HG02970 (cell line): Measurements from ENCODE around the gene COLEC11.
"Not testable (repeated sequence)": the region's sequence is repeated elsewhere in the genome, so short reads cannot be mapped to it uniquely, and the experiment has no call there.

Source experiments
- ATAC-seq: cut with Tn5 transposase; IDR thresholded peaks from one replicate; pipeline ENCODE4 v1.9.1; 2021; ENCODE audit warnings: mild to moderate bottlenecking, moderate library complexity, moderate number of reproducible peaks; ENCODE audit not compliant: unreplicated experiment, low FRiP score

Gene COLEC11

DNA sequence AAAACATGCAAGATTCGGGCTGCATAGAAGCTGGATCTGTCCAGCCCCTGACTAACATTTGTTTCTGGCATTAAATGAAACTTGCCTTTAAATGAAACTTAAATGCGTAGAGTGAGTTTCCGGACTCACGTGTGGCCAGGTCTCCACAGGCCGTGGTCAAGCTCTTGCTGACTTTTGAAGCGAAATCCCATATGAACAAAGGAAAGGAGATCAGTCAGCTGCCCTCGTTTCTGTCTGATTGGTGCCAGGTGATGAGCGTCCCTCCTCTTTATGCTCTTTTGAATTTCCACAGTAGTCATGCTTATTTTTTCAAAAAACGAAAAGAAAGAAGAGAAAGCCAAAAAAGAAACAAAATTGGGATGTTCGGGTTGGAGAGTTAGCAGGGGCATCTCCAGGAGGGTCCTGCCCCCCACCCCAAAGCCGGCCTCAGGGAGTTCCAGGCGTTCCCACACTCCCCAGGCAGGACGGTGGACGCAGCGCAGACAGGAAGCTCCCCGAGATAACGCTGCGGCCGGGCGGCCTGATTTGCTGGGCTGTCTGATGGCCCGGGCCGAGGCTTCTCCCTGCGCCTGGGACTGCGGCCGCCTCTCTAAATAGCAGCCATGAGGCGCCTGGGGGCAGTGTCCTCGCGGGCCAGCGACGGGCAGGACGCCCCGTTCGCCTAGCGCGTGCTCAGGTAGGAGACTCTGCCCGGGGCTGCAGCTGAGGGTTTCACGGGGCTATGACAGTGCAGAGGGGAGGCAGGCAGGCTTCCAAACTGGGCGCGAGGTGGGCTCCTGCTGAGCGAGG, at the start of gene COLEC11:
COLEC11 (plus strand) TSS at position 620 of the 789 bp plus-strand sequence. CDS start 9,229 bp downstream, outside the sequence.
- ATAC-seq = no peak

DNA sequence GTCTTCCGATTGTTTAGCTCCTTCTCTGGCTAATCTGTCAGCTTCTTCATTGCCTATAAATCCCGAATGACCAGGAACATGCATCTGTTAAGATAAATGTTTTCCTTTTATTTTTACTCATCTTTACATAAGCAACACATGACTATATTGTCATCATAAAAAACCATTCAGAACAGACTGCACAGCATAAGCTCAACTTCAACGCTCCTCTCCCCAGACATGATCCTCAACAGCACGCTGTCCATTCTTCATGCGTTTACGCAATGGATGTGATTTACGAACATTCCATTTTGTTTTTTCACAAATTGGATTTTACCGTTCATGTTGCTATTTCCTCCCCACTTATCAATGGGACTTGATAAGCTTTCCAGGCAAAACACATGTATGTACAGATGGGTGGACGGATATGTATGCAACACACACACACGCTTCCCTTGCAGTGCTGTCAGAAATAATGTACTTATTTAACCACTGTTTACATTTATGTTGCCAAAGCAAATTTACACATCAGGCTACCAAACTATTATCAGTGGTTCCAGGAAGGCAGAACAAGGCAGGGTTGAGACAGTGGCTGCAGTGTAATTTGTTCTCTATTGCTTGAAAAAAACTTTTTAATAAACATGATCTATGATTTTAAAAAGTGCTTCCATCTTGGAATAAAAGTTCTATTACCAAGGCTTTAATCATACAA, 49.0 kb upstream of the COLEC11 start:
- no peak for ATAC-seq

DNA sequence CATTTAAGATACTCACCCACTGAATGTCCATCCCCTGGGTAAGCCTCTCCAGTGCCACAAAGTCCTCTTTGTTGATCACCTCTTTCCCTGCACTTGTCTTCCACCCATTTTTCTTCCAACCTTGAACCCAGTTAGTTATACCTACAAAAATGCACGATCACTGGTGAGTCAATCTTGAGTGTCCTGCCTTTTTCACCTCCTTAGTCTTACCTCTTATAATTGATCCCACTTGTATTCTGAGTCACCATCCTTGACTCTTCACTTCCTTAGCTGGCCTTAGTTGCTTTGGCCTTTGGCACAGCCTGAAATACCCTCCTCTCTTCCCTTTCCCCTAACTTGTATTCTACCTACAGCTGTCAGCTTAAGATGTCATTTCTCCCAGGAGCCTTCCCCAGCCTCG, 47.0 kb upstream of the COLEC11 start:
- ATAC-seq = no peak

DNA sequence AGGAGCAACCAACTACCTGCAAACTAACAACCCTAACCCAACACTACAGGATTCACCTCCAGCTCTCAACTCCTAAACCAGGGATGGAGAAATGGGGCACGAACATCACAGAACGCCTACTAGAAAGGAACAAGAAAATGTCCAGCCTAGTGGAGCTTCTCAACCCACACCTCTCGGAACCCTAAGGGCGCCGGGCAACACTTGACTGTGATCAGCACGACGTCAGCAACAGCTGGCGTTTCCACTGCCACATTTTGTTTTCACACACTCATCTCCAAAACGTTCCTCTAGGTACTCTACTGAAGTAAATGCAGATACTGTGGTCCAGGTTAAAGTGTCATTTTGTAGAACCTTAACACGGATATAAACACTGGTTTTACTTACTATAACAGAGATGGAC, 41.0 kb upstream of the COLEC11 start:
- ATAC-seq = no peak

DNA sequence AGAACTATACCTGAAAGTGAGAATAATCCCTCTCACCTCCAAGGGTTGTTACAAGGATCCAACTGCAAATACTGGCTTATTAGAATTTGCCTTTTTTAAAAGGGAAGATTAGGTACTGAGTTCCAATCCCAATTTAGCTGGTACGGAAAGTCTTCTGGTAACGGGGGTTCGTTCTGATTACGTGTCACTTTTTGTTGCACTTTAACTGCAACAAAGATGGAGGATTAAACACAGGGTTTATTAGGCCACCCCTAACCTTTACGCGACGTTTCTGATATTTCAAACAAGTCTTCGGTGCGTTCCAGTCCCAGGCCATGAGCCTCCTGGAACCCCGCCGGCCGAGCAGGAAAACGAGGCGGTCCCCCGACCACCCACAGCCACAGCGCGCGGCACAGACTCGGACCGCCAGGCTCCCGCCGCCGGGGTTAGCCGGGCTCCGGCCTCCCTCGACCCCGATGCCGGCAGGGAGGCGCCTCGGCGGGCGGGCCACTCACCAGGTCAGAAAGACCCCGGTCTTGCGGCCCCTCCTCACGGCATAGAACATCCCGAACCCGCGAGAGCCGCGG, 37.2 kb upstream of the COLEC11 start:
- ATAC-seq = peak; percentile 27

DNA sequence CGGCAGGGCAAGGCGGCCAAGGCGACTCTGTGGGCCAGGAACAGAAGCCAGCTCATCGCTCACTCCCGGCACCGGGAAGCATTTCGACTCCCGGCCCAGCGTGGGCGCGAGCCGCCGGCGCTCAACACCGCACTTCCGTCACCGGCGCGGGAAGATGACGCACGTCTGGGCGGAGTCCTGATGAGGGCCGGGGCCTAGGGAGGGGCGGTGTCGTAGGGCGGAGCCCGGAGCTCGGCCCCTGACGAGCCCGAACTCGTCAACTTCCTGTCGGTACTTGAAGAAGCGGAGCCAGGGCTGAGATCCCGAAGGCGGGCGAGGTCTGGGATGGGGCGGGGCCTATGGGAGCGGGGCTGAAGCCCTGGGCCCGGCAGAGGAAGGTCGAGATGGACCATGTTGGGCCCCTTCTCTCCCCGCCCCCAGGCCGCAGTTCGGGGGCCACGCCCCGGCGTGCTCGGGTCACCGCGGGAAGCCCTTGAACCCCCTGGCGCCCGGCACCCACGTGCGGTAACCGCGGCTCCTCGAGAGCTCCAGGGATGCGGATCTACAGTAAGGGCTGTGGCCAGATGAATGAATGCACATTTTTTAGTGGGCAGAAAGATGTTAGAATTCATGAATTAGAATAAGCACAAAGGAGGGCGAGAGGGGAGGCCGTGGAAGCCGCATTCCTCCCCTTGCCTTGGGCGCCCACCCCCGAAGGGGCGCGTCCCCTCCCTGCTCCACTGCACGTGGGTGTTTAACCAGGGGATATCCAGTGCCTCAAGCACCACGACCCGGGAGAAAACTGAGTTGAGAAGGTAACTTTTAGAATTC, 36.5 kb upstream of the COLEC11 start, which contains the start of gene RNASEH1:
RNASEH1 (minus strand) TSS at position 129 of the 810 bp plus-strand sequence; CDS start at position 56, 73 bp downstream.
- ATAC-seq = peak; percentile 98

DNA sequence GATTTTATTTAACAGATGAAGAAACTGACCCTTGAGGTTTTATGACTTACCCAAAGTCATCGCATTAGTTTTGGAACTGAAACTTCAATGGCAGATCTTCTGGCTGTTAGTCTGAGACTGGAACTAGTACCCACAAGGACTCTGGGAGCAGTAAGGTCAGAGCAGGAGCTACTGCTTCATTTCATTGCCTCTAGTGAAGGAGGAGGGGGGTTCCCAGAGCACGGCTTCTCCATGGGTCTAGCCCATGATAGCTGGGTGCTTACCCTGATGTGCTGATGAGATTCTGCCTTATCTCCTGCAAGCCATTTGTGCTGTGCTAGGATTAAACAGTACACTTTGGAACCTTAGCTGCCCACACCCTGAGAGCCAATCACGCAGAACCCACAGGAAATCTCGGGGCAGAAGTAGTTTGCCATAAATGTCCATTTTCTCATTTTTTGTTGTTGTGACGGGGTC, 31.4 kb upstream of the COLEC11 start:
- no peak for ATAC-seq

DNA sequence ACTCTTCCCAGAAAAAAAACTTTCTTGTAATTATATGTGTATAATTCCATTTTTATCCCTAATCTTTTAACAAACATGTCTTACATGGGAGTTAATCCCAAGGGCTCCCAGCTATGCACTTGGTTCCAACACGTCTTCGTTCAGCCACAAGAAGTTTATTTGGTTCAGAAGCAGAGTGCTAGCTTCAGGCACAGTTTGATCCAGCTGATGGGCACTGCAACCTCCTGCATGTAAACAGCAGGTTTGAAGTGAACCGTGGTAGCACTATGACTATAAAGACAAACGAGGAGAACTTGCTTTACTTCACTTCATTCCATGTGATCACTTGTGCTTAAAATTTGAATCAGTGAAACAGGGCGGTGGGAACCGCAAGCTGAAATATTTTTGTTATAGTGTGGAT, 29.8 kb upstream of the COLEC11 start:
- no peak for ATAC-seq

DNA sequence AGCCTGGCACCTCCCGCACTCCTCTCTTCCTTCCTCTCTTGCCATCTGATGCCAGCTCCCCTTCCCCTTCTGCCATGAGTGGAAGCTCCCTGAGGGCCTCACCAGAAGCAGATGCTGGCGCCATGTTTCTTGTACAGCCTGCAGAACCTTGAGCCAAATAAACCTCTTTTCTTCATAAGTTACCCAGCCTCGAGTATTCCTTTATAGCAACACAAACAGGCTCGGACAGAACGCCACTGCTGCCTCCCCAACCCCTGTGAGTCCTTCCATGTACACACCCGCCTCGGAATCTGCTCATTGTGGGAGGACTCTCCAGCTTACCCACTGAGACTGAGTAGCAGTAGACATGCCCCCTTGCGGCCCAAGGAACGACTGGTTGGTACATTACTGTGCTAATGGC, 28.1 kb upstream of the COLEC11 start:
- ATAC-seq = no peak

DNA sequence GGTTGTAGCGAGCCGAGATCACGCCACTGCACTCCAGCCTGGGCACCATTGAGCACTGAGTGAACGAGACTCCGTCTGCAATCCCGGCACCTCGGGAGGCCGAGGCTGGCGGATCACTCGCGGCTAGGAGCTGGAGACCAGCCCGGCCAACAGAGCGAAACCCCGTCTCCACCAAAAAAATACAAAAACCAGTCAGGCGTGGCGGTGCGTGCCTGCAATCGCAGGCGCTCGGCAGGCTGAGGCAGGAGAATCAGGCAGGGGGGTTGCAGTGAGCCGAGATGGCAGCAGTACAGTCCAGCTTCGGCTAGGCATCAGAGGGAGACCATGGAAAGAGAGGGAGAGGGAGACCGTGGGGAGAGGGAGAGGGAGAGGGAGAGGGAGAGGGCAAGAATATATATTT, 25.3 kb upstream of the COLEC11 start:
- ATAC-seq = not testable (repeated sequence)

DNA sequence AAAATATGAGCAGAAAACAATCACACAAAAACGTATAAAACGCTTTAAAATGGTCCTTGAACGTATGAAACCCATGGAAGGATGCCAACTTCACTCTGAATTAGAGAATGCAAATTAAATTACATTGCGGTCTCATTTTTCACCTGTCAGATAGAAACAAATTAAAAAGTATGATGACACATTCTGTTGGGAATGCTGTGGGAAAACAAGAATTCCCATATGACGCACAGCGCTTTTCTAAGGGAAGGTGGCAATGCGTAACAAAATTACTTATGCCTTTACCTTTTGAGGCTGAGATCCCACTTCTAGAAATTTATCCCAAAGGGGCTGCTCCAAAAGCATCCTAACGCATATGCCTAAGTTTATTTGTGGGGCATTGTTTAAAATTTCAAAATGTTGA, 23.6 kb upstream of the COLEC11 start:
- ATAC-seq = no peak

DNA sequence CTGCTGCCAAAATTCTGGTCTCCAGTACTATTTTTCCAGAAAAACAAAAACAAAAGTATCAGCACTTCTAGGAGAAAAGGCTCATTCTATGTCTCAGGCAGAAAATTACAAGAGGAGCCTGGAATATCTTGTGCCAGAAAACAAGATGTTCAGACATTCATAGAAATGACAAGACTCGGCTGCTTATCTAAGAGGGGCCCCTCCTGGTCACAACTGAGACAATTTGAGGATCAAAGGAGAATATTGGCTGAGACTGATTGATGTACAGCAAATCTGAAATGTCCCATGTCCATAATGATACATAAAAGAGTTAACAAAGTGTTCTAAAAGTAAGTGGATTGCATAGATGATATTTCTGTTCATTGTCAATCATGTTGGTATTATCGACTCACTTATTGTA, 22.3 kb upstream of the COLEC11 start:
- ATAC-seq = no peak

DNA sequence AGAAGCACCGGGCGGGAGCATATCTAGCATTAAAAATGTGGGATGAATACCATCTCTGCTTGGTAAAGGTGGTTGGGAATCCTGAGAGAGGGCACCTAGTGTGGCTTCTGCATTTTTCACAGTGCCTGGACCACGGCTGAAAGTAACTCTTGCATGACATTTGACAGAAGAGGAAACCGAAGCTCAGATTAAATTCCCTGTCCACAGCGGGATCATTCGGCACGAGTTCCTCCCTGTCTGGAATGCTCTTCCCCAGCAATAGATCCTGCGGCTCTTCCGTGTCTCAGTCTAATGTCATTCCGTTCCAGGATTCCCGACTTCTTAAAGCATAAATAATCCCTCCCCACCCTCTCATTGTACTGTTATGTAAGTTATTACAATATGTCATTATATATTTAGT, 20.8 kb upstream of the COLEC11 start:
- ATAC-seq = no peak

DNA sequence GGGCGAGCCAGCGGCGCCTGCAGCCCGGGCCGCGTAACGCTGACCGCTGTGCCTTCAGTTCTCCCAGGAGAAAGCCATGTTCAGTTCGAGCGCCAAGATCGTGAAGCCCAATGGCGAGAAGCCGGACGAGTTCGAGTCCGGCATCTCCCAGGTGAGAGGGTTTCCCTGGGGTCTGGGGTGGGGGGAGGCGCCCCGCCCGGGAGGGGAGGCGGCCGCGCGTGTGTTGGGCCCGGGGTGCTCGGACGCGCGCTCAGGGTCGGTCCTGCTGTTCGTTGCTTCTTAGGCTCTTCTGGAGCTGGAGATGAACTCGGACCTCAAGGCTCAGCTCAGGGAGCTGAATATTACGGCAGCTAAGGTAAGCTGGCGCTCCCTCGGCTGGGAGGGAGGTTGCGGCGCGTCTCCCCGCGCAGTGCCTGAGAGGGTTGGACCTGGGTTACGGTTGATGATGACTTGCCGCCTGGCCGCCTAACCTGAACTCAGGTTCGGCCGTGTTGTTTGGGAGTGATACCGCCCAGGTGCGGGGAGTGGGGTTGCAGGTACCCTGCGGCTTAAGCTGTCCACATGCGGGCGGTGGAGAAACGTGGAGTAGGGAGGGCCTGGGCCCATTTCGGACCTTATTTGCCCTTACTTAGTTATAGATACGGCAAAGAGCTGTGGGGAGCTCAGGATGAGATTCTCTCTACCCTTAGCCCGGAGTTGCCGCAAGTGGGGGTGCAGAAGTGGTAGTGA, 19.2 kb upstream of the COLEC11 start:
- ATAC-seq = peak; percentile 18

DNA sequence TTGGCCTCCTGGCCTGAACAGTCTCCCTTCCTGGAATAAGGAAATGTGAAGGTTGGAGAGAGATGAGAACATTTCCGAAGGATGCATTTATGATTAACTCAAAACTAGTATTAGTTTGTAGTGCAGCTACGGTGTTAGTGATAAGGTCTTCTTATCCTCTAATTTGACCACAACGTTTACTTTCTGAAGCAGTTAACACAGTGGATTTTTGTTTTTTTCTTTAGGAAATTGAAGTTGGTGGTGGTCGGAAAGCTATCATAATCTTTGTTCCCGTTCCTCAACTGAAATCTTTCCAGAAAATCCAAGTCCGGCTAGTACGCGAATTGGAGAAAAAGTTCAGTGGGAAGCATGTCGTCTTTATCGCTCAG, 18.7 kb upstream of the COLEC11 start:
- not testable (repeated sequence) for ATAC-seq

DNA sequence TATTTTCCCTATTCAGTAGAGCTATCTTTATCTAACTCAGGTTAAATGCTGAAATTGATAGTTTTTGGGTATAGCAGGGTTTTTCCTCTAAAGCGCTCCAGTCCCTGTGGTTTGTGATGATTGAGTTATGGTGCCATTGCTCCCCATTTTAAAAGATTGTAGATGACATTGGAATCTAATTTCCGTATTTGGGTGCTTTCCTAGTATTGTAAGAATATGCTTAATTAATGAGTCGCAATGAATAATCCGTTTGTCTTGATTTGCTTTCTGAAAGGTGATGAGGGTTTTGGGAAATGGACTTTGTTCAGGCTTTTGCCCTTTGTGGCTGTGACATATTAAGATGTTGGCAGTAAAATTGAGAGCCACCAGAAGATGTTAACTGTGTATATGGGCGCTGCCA, 15.9 kb upstream of the COLEC11 start:
- ATAC-seq = no peak

DNA sequence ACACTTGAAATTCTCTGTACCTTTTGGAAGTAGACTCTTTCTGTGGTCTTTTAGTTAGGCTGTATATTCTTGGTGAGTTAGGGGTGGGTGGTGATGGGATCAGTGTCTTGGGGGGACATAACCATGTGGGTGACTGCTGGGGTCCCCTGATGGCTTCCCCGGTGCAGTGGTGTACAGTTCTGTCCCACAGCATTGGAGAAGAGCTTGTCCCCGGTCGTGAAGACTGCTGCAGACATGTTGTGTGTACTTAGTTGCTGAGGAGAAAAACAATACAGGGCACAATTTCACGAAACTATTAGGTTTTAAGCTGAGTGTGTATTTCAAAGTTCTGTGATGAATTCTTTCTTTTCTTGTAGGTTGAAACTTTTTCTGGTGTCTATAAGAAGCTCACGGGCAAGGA, 14.5 kb upstream of the COLEC11 start:
- no peak for ATAC-seq

DNA sequence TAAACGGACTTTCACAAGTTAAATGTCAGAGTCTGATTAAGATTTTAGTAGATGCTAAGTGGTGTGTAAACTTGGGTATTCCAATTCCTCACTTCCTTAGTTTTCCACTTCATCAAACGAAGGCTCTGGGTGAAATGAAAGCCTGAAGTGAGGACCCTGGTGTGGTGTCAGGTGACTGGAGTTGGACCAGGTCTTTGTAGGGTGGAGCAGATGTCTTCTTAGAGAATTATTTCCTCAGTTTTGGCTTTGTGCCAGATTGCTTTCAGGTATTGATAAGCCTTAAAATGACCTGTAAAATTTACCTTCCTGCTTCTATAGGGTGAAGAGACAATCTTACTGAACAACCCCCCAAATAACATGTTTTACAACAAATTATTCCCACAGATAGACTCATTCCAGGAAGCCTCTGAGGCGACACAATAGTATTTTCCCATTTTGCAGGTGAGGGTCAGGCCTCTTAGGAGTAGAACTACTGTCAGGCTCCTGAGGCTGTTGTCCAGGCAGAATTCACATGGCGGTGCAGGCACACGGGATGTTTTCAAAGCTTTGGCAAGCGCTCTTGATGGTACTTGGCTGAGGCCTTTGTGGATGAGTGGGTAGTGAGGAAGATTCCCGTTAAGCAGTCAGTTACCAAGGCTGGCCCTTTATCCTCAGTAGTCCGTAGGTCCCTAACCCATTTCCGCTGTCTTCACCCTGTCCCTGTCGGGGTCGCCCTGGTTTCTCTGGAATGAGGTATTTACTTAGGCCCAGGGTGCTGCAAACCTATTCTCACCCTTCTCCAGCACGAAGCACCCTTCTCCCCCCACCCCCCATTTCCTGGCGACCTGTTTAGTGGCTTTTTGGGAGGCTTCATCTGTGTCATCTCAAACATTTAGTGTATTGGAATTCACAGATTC, 13.3 kb upstream of the COLEC11 start:
- ATAC-seq = no peak

DNA sequence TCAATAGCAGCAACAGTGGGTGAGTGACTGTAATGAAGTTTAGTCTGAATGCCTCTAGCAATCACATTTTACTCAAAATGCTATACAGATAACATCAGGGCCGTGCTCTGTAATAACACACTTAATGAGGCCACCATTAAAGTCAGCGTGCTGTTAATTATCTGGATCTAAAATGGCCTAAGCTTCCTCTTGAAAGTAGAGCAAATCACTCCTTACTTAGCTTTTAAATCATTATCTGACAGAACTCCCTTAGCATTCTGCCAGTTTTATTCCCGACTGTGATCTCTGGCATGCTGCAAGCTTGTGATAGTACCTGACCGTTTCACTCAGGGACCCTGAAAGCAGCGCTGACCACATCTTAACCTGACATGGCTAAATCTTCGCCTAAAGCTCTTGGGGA, 10.8 kb upstream of the COLEC11 start:
- no peak for ATAC-seq
